Measurements from ENCODE around the gene NPFFR1.

NPFFR1 gene

GRCh38 chr10:70272925-70273316 lies 10.9 kb downstream of the NPFFR1 start (continued):
- no peak for TF ChIP-seq BCL6B (tag by site-specific recombination; IDR thresholded peaks at IDR 0.05)
- TF ChIP-seq GLIS1 (tag by site-specific recombination; IDR thresholded peaks at IDR 0.05) = no peak
- peak; percentile 74 for TF ChIP-seq PRDM1 (tag by site-specific recombination; IDR thresholded peaks at IDR 0.05)
- TF ChIP-seq PRDM10 (tag by site-specific recombination; IDR thresholded peaks at IDR 0.05) = 0 out of 2 replicates have a peak, but pooled peaks have one; percentile 8

- no peak overlapping the region for H3K27ac ChIP-seq (ENCODE audit: extremely low read depth, low read depth, low read length)
- no peak overlapping the region for H3K4me3 ChIP-seq (ENCODE audit: low read depth, low read length)
- ChIA-PET CTCF (interaction anchor here (0.5 to 2.7 kb wide), 21 partner anchors 7 to 205 kb away, joined by 3 to 10 read pairs (median 4); partner anchors contain the start of gene NPFFR1), POLR2A (interaction anchor here (1.4 kb wide), 1 partner anchor 126 kb away, joined by 5 read pairs; the partner anchor contains the start of gene TYSND1)
- H3K36me3 ChIP-seq (ENCODE audit: control insufficient read depth in 2 of 2, insufficient read depth in 1 of 2, low read length in 2 of 2) = no peaks in the 10 kb centered on the region
- no peaks in the 10 kb centered on the region for H3K9me3 ChIP-seq (ENCODE audit: control insufficient read depth, insufficient read depth, low read depth, low read length)
- no peaks in the 10 kb centered on the region for H3K4me1 ChIP-seq (ENCODE audit: control insufficient read depth, insufficient read depth, low read length)
- TF ChIP-seq HIC1 (tag by site-specific recombination; IDR thresholded peaks at IDR 0.05) (no peak), ZNF366 (tag by site-specific recombination; conservative IDR thresholded peaks at IDR 0.05) (peak; percentile 85), SP2 (tag by site-specific recombination; IDR thresholded peaks at IDR 0.05) (no peak), ZFP37 (tag by site-specific recombination; IDR thresholded peaks at IDR 0.05) (no peak), ZNF155 (tag by site-specific recombination; IDR thresholded peaks at IDR 0.05) (no peak), ZNF704 (tag by site-specific recombination; IDR thresholded peaks at IDR 0.05) (no peak), ZBTB20 (tag by site-specific recombination; IDR thresholded peaks at IDR 0.05) (peak; percentile 90)
Measured at GRCh38 chr10:70271996-70272924, 11.5 kb downstream of the NPFFR1 start.

- Histone ChIP-seq H3K4me1 (ENCODE audit: control insufficient read depth, insufficient read depth, low read length) (no peaks in the 10 kb centered on the region), H3K9me3 (ENCODE audit: control insufficient read depth, insufficient read depth, low read depth, low read length) (no peaks in the 10 kb centered on the region), H3K27ac (ENCODE audit: extremely low read depth, low read depth, low read length) (no peak overlapping the region), H3K36me3 (ENCODE audit: control insufficient read depth in 2 of 2, insufficient read depth in 1 of 2, low read length in 2 of 2) (no peaks in the 10 kb centered on the region), H3K4me3 (ENCODE audit: low read depth, low read length) (no peak overlapping the region)
- POLR2A ChIA-PET = no interaction called here
- CTCF ChIA-PET = interaction anchor here (0.7 to 1.7 kb wide), 4 partner anchors 15 to 78 kb away, joined by 3 to 10 read pairs (median 3); no protein-coding TSS in a partner anchor
- TF ChIP-seq ZBTB20 (tag by site-specific recombination; IDR thresholded peaks at IDR 0.05) (no peak), YY1 (tag by site-specific recombination; IDR thresholded peaks at IDR 0.05) (no peak), ZNF16 (tag by site-specific recombination; IDR thresholded peaks at IDR 0.05; ENCODE audit: low read depth) (no peak), ZNF792 (tag by site-specific recombination; IDR thresholded peaks at IDR 0.05) (no peak), OSR2 (tag by site-specific recombination; IDR thresholded peaks at IDR 0.05) (no peak), ZNF362 (tag by site-specific recombination; IDR thresholded peaks at IDR 0.05) (no peak), ZBTB48 (tag by site-specific recombination; IDR thresholded peaks at IDR 0.05) (no peak), ZNF174 (tag by site-specific recombination; IDR thresholded peaks at IDR 0.05) (no peak), ZNF214 (tag by site-specific recombination; IDR thresholded peaks at IDR 0.05; ENCODE audit: borderline replicate concordance) (no peak), ZNF114 (tag by site-specific recombination; IDR thresholded peaks at IDR 0.05) (no peak), ZBTB8A (tag by site-specific recombination; IDR thresholded peaks at IDR 0.05) (no peak), ZNF37A (tag by site-specific recombination; IDR thresholded peaks at IDR 0.05) (no peak)
Measured at GRCh38 chr10:70270952-70271351, 12.9 kb downstream of the NPFFR1 start.

Data from HEK293 (cell line).